H1 (cell line): Measurements from ENCODE around the gene FOXJ2. TPM values are rescaled to one million over a fixed set of nuclear protein-coding genes. Genes with fewer than 3 reads are reported as not detected.

Source experiments
- CTCF ChIP-seq, 3 experiments: IDR thresholded peaks; 1 replicate in 2 of 3; 2 replicates in 1 of 3; pipeline versions ENCODE4 v1.5.1 to v1.6.1; 2011; ENCODE audit warnings: low read length in 3 of 3, mild to moderate bottlenecking in 3 of 3, inconsistent platforms in 2 of 3, low read depth in 1 of 3, moderate library complexity in 1 of 3; ENCODE audit not compliant: insufficient read depth in 1 of 3; ENCODE audit errors: control extremely low read depth in 1 of 3
- polyA plus RNA-seq, 7 experiments: library from polyadenylated mRNA; depleted of rRNA in 3 of 7; stranded (reverse) in 5 of 7; unstranded in 2 of 7; fragments of >200 nt in 5 of 7; fragments of 200-250 nt in 2 of 7; gene quantifications; 1 replicate in 5 of 7; 2 replicates in 1 of 7; 4 replicates in 1 of 7; pipeline versions ENCODE4 v1.2.1 to v1.2.3, GENCODE V29; 2011 to 2013; ENCODE audit warnings: missing spikeins in 2 of 7, mixed read lengths in 2 of 7
- total RNA-seq: library from RNA; stranded (reverse); fragmentation: NEBNext Ultra II Directional; extraction: Animal tissue kit (Norgen Biotek cat#: 25700); gene quantifications from 2 replicates; pipeline ENCODE4 v1.2.1, GENCODE V29; 2021

The FOXJ2 gene
- total and polyA plus RNA-seq, 2 of the 8 experiments (the other 6 are each of a cell fraction or from before 2014, with no cell fraction given), result 4.2 to 9.3 TPM

DNA sequence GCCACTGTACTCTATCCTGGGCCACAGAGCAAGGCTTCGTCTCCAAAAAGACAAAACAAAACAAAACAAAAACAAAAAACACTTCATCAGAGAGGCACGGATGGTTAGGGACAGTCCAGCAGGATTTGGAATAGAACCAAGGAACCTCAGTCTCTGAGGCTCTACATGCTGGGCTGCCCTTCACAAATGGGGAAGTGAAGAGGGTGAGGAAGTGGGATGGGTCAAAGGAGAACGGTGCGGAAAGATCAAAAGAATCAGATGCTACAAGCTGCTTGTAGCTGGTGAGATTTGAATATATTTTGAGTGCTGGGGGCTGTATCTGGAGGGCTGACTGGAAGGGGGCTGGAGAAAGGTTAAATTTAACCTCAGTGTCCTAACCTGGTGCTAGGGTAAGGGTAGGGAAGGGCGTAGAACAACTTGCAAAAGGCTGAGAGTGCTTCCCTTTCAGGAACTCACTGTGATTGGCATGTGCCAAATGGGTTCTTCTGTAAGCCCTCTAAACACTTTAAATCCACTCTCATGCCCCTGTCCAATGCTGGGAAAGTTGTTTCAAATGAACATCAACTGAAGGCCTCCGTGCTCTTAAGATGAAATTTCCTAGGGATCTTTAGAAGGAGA lies 4.6 kb downstream of the FOXJ2 start (continued):
- TF ChIP-seq CTCF (IDR thresholded peaks at IDR 0.05; ENCODE audit: control extremely low read depth in 1 of 3, insufficient read depth in 1 of 3, low read depth in 1 of 3, low read length in 3 of 3), result no peak
